Loucy (cell line): ENCODE measurements around the gene FOXP4.

Experiments used
- H2AFZ ChIP-seq: fragments of 200-600 bp; sonication (generic); 2 replicates; pipeline ENCODE4 v1.6.0; 2016; ENCODE audit warnings: antibody characterized with exemption, mild to moderate bottlenecking, low read length, moderate library complexity
- H3F3A ChIP-seq: fragments of 200-600 bp; 2 replicates; pipeline ENCODE4 v1.6.0; 2016; ENCODE audit warnings: antibody characterized with exemption, low read depth, mild to moderate bottlenecking
- H3K27me3 ChIP-seq: fragments of 200-600 bp; sonication (generic); 2 replicates; pipeline ENCODE4 v1.6.1; 2014; ENCODE audit warnings: low read length, mild to moderate bottlenecking; ENCODE audit not compliant: insufficient read depth, poor library complexity, severe bottlenecking
- H3K36me3 ChIP-seq: fragments of 200-600 bp; sonication (generic); 2 replicates; pipeline ENCODE4 v1.6.1; 2016; ENCODE audit warnings: low read length; ENCODE audit not compliant: insufficient read depth
- H3K4me1 ChIP-seq: fragments of 200-600 bp; sonication (generic); 2 replicates; pipeline ENCODE4 v1.5.1; 2014; ENCODE audit warnings: low read length, mild to moderate bottlenecking; ENCODE audit not compliant: insufficient read depth, poor library complexity, severe bottlenecking
- H3K4me2 ChIP-seq: fragments of 200-600 bp; sonication (generic); 2 replicates; pipeline ENCODE4 v1.6.0; 2014; ENCODE audit warnings: antibody characterized with exemption, low read length, low read depth, mild to moderate bottlenecking; ENCODE audit not compliant: poor library complexity, severe bottlenecking
- H3K4me3 ChIP-seq: fragments of 200-600 bp; sonication (generic); 2 replicates; pipeline ENCODE4 v1.5.1; 2014; ENCODE audit warnings: low read length, mild to moderate bottlenecking, mixed read lengths; ENCODE audit not compliant: poor library complexity, severe bottlenecking
- H3K79me2 ChIP-seq: fragments of 200-600 bp; sonication (generic); 2 replicates; pipeline ENCODE4 v1.6.1; 2014; ENCODE audit warnings: low read length; ENCODE audit not compliant: insufficient read depth
- H3K9ac ChIP-seq: fragments of 200-600 bp; sonication (generic); 2 replicates; pipeline ENCODE4 v1.6.0; 2014; ENCODE audit warnings: mild to moderate bottlenecking, low read depth, low read length, moderate library complexity; ENCODE audit not compliant: poor library complexity, severe bottlenecking
- H3K9me2 ChIP-seq: fragments of 200-600 bp; sonication (generic); replicated peaks from 2 replicates; pipeline ENCODE4 v1.6.1; 2016; ENCODE audit warnings: low read depth, low read length, mixed read lengths
- H3K9me3 ChIP-seq: fragments of 200-600 bp; sonication (generic); 2 replicates; pipeline ENCODE4 v1.6.1; 2014; ENCODE audit warnings: mild to moderate bottlenecking, antibody characterized with exemption, low read length, low read depth; ENCODE audit not compliant: insufficient read depth
- H4K20me1 ChIP-seq: fragments of 200-600 bp; sonication (generic); 2 replicates; pipeline ENCODE4 v1.6.0; 2014; ENCODE audit warnings: antibody characterized with exemption, low read length, mild to moderate bottlenecking; ENCODE audit not compliant: insufficient read depth, poor library complexity, severe bottlenecking
- CTCF ChIP-seq: fragments of 200-600 bp; sonication (generic); conservative IDR thresholded peaks from 2 replicates; pipeline ENCODE4 v1.5.1; 2014; ENCODE audit warnings: mild to moderate bottlenecking, antibody characterized with exemption, low read length
- EZH2phosphoT487 ChIP-seq: fragments of 200-600 bp; IDR thresholded peaks from 2 replicates; pipeline ENCODE4 v1.6.1; 2018; ENCODE audit warnings: antibody characterized with exemption, mild to moderate bottlenecking, moderate library complexity, borderline replicate concordance

The FOXP4 gene

GRCh38 chr6:41602422-41602743, 56.2 kb downstream of the FOXP4 start:
- H3K9me3 ChIP-seq: no peaks in the 10 kb centered on the region
- no peaks in the 10 kb centered on the region for H3K27me3 ChIP-seq
- peak overlapping the region; percentile 99 for H3K9ac ChIP-seq
- no peak for TF ChIP-seq CTCF
- TF ChIP-seq EZH2phosphoT487: no peak
- H3F3A ChIP-seq: peaks cover 6% of the 10 kb centered on the region; the same call in 1 of the 2 replicates
- H3K4me3 ChIP-seq: peak overlapping the region; percentile 63
- H4K20me1 ChIP-seq: no peaks in the 10 kb centered on the region
- H3K9me2 ChIP-seq: no peaks in the 10 kb centered on the region
- H3K4me2 ChIP-seq: peak overlapping the region; percentile 77
- peaks cover 27% of the 10 kb centered on the region for H3K79me2 ChIP-seq
- no peaks in the 10 kb centered on the region for H3K36me3 ChIP-seq
- 0 out of 2 replicates have a peak overlapping the region, but pooled peaks have one; percentile 61 for H2AFZ ChIP-seq
- H3K4me1 ChIP-seq: peaks cover 53% of the 10 kb centered on the region

GRCh38 chr6:41602864-41603608, 56.9 kb downstream of the FOXP4 start:
- Histone ChIP-seq H3K9me2 (no peaks in the 10 kb centered on the region), H3K27me3 (no peaks in the 10 kb centered on the region), H3K4me3 (peak overlapping the region; percentile 63), H3K4me2 (peak overlapping the region; percentile 77), H3K4me1 (peaks cover 48% of the 10 kb centered on the region), H3K9me3 (no peaks in the 10 kb centered on the region), H2AFZ (peak overlapping the region; percentile 61), H4K20me1 (no peaks in the 10 kb centered on the region), H3K79me2 (peaks cover 21% of the 10 kb centered on the region), H3K36me3 (no peaks in the 10 kb centered on the region), H3F3A (peaks cover 6% of the 10 kb centered on the region; the same call in 1 of the 2 replicates), H3K9ac (peak overlapping the region; percentile 99)
- TF ChIP-seq CTCF (peak; percentile 98), EZH2phosphoT487 (no peak)

GRCh38 chr6:41604006-41604405, 57.8 kb downstream of the FOXP4 start:
- TF ChIP-seq EZH2phosphoT487 (no peak), CTCF (no peak)
- peaks cover 11% of the 10 kb centered on the region for H3K79me2 ChIP-seq
- no peak overlapping the region for H3K4me3 ChIP-seq
- H3K9ac ChIP-seq: peak overlapping the region; percentile 99
- no peaks in the 10 kb centered on the region for H3K27me3 ChIP-seq
- H3K36me3 ChIP-seq: no peaks in the 10 kb centered on the region
- peaks cover 6% of the 10 kb centered on the region; the same call in 1 of the 2 replicates for H3F3A ChIP-seq
- no peaks in the 10 kb centered on the region for H3K9me3 ChIP-seq
- peaks cover 38% of the 10 kb centered on the region for H3K4me1 ChIP-seq
- no peak overlapping the region for H2AFZ ChIP-seq
- no peak overlapping the region for H3K4me2 ChIP-seq
- no peaks in the 10 kb centered on the region for H4K20me1 ChIP-seq
- no peaks in the 10 kb centered on the region for H3K9me2 ChIP-seq
